NCI-H2081 treated with DMSO at 0.1 percent for 48 hours (cell line): ENCODE results near the gene PTTG1IP.

Source experiments
- DNase-seq: peaks from one replicate; lab custom pipeline; 2025; lab: John Stamatoyannopoulos, UW

The PTTG1IP gene

GRCh38 chr21:44819283-44820243 is 53.9 kb downstream of the PTTG1IP start:
- no peak for DNase-seq

DNA sequence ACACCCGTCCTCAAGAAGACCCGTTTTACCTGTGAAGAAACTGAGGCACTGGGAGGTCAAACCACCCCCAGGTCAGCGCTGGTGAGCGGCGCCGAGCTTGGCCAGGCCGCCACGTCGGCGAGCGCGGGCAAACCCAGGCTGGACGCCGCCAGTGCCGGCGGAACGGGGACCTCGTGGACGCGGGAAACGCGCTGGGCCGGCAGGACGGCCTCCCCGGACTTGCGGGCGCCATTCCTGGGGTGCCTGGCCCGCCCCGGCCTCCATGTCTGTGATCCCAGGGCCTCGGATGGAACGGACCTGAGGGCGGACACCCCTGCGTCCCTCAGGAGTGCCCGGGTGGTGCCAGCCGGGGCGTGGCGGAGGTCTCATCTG is 54.9 kb downstream of the PTTG1IP start:
- DNase-seq: no peak

DNA sequence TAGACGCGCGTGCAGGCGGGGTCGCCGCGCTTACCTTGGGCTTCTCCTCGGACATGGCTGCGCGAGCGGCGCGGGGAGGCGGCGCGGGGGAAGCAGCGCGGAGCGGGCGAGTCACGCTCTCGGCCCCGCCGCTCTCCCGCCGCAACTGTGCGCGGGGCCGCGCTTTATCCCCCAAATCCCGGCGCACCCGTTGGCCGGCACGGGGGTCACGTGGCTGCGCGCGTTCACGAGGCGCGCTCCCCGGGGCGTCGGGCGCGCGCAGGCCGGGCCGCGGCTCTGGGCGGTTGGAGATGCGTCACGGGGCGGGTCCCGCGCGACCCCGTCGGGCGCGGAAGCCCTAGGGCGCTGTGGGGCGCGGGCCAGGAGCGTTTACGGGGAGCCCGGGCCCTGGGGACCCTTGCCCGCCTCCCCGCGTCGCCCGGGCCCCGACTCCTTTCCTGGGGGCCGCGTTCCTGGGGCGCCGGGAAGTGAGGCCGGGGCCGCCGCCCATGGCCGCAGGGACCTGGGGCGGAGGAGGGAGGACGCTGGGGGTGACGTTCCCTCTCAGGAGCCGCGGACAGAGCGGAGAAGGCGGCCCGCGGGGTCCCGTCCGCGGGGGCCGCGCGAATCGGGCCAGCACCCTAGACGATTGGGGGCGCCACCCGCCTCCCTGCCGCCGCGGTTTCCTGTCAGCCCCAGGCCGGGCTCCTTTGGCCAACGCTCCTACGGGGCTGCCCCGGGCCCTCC is 55.4 kb downstream of the PTTG1IP start, which contains the start of gene SUMO3:
Gene SUMO3, minus strand, starts transcription at position 149 of the 726 bp plus-strand sequence. Its CDS starts 94 bp downstream, at position 55.
- DNase-seq: no peak

DNA sequence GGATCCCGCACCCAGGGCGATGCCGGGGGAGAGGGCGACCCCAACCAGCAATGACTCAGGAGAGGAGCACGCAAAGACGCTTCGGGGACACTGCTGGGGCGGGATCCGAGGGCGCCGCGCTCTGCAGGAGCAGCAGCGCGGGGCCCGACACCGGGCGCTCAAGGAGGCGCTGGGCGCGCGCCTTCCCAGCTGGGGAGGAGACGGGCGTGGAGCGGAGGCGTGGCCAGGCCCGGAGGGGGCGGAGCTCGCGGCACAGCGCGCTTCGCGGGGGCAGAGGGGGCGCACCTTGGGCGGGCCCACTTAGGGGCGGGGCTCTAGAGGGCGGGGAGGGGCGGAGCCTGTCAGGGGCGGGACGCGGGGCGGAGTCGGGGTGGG is 56.0 kb downstream of the PTTG1IP start:
- DNase-seq: no peak

- no peak for DNase-seq
Measured at GRCh38 chr21:44816761-44817505, 56.6 kb downstream of the PTTG1IP start.

DNA sequence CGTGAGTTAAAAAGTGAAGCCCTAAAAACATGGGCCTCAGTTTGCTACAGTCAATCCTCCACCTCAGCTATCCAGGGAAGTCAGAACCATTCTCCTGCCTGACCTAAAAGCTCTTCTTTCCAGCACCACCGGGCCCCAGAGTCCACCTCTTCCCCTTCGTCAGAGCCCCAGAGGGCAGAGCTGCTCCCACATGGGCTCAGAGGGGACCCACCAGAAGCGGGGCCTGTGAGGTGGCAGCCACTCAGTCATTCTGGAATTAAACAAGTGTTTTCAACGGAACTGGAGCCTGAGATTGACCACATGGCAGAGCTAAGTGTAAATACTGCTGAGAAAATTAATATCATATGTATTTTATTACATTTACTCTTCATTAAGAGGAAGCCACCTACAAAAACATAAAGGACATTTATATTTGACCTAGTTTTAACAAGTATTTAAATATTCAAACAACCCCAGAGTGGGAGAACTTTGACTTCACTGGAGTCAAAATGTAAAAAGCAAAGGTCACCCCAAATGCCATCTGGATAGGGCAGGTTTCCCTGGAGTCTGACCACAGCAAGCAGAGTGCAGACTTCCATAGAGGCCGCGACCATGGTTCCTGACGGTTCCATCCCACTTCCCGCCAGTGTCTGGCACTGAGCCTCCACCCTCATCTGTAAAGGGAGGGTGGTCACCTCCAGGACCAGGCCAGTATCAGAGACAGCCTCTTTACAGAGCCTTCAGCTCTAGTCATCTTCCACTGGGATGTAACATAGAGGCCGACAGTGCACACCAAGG is 57.5 kb downstream of the PTTG1IP start:
- DNase-seq: no peak

- DNase-seq: no peak
Measured at GRCh38 chr21:44815225-44815624, 58.3 kb downstream of the PTTG1IP start.

DNA sequence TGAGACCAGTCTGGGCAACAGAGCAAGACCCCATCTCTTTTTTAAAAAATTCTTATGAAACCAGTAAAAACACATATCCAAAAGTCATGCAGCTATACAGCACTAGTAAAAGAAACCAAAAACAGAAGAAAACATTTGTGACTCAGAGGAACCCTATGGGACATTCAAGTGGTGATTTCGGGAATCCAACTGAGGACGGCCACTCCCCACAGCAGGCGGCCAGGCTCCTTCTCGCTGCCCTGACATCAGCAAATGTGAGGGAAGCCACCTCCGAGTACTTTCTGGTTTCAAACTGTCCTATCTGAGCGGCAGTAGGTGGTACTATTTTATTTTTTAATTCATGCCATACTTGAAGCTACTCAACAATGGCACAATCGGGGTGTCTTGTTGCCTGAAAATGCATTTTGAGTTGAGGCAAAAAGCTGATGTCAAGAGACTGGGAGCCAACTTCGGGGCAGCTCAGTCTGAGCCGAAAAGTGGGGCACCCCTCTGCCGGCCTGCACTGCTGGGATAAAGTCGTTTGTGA is 58.9 kb downstream of the PTTG1IP start:
- no peak for DNase-seq

DNA sequence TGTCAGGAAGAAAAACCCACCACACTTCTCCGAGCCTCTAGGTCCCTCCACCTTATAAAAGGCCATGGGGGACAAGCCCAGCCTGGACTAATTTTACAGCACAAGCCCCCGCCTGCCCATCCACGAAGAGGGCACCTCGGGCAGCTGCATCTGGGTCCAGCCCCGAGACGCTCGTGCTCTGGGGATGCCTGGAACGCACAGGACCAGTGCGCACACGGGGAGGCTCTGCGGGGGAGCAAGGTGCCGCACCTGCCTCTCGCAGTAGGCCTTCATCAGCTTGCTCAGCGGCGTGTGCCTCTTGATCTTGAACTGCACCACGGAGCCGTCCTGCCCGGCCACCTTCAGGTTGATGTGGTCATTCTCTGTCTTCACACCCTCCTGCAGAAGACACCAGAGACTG is 59.8 kb downstream of the PTTG1IP start:
- DNase-seq: no peak

DNA sequence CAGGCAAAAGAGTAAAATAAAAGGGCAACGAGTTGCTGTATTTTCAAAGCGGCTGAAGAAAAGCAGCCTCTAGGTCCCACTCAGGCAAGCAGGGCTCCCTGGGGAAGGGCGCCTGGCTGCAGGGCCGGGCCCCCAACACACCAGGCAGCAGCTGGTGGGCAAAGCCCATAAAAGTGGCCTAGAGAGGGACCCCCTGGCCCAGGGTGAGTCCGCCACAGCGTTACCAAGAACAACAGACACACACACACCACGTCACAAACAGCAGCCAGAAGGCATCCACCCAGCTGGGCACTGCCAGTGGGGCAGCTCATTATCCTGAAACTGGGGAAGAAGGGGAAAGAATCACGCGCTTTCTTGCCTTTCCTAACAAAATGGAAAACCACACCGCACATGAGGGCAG is 60.3 kb downstream of the PTTG1IP start:
- DNase-seq: no peak

DNA sequence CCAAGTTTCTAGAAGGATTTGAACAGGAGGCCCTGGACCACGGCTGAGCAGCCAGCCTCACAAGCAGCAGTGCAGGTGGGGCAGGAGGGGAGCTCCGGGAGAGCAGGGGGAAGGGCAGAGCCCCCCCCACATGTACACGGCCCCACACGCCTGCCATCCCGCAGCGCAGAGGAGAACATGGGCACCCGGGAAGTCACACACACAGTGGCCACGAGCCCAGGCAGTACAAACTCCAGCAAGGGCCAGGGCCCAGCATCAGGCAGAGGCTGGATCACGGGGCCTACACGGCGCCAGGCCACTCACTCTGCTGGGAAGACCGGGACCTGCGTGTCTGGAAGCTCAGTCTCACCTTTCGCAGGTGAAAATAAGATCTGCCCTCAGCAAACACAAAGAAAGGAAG is 60.9 kb downstream of the PTTG1IP start:
- DNase-seq: no peak

DNA sequence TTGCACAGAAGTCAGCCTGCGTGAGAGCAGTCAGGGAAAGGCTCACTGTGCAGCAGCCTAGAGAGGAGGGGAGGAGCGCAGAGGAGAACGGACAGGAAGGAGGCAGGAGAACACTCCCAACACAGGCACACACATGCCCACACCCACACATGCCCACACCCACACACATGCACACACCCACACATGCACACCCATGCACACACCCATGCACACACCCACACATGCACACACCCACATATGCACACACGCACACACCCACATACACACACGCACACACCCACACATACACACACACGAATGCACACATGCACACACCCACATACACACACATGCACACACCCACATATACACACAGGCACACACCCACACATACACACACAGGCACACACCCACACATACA is 62.7 kb downstream of the PTTG1IP start:
- DNase-seq: no peak

DNA sequence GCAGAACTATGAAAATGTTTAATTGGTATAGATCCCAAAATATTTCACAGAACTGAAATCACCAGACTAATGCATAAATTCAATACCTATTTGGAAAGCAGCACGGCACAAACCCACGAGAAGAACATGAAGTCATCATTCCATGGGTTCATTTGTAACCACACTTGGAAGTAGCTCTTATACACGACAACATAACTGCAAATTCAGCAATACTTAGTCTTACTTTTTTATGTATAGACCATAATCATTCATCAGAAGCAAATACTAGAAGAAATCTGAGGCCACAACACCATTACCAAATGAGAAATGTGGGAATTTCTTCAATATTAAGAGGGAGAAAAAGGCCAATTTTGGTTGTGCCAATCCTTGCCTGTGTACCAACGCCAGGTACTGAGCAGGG is 67.6 kb downstream of the PTTG1IP start:
- no peak for DNase-seq

DNA sequence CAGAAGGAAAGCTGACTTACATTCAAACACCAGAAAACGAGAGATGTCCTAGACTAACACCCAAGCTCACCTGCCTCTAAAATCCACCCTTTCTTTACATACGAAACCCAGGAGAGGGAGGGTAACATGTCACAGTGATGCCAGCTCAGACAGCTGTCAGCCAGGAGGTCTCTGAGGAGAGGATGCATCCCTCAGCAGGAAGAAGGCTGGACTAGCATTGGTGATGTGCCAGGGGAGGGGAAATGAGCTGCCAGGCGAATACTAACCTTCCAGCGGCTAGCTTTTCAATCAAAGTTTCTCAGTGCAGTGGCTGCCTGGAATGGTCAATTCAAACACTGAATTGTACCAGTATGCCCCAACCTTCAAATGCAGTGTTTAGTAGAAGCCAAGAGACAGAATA is 68.3 kb downstream of the PTTG1IP start:
- no peak for DNase-seq

GRCh38 chr21:44804762-44805161 is 68.7 kb downstream of the PTTG1IP start:
- DNase-seq: no peak

DNA sequence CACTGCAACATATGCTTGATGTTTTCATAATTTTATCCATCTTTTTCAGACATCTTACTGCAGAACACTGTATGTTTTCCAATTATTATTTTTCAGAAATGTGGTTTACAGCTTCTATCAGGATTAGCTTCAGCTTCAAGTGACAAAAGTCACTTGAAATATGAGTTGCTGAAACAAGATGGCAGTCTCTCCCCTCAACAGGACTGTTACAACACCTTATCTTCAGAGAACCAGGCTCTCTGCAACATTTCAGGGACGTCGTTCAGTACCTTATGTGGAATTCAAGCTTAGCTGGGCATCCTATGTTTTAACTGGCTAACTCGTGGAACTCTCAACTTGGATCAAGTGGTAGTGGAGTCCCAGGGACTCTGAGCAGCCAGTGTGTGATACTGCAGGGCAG is 69.8 kb downstream of the PTTG1IP start:
- no peak for DNase-seq

GRCh38 chr21:44802396-44803153 is 70.9 kb downstream of the PTTG1IP start:
- no peak for DNase-seq

GRCh38 chr21:44801468-44802395 is 71.8 kb downstream of the PTTG1IP start, which contains the start of gene UBE2G2:
TSS of gene UBE2G2 (minus strand) at chr21:44801820. CDS start at chr21:44801748, 72 bp downstream.
- peak; percentile 7 for DNase-seq

GRCh38 chr21:44800971-44801467 is 72.5 kb downstream of the PTTG1IP start:
- no peak for DNase-seq
